ENCODE results near the gene PSTPIP1.
A peak's percentile ranks its signal among the peaks of the same experiment; 100 is the strongest.

PSTPIP1 gene

DNA sequence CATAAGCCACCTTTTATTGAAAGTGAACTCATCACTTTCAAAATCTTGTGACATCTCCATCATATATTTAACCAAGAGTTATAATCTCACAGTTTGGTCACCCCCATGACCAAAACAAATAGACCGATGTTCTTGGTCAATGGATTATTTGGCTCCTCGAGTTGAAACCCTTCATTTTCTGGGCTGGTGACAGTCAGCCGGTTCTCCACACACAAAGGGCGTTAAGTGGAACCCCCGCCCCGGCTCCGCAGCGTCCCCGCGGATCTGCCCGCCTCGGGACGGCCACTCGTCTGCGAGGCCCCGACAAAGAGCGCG lies 75.2 kb downstream of the PSTPIP1 start:
- ATAC-seq (no peak), DNase-seq (no peak)

DNA sequence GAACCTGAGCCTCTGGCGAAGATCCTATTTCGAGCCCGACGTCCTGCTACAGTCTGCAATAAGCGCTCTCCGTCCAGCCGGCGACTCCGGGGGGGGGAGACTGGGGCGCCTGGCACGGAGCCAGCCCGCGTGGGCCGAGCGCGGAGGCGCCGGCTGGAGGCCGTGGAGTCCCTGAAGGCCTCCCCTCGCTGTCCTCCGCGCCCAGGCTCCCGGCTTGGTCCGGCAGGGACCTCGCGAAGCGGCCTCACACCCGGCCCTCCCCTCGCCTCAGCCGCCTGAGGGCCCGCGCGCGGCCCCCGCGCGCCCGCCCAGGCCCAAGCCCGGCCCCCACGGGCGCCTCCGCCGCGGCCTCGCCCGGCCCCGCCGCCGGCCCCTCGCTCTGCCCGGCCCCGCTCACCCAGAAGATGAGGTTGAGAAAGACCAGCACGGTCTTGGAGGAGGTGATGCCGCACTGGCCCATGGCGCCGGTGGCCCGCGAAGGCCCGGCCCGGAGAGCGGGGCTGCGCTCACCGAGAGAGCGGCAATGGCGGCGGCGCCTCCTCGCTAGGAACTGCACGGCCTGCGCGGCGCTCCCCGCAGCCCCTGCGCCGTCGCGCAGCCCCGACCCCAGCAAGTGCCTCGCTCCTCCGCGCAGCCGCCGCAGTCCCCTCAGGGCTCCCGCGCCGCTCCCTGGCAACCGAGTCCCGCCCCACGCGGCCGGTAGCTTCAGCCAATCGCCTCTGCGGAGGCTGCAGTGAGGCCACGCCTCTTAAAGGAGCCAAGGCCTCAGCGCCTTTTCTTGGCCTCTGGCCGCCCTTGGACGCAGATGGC lies 75.8 kb downstream of the PSTPIP1 start, which contains the start of gene TSPAN3:
Gene TSPAN3, minus strand, starts transcription at position 615 of the 810 bp plus-strand sequence. Its CDS starts 155 bp downstream, at position 460.
- ATAC-seq (peak; percentile 99), DNase-seq (peak; percentile 95)

DNA sequence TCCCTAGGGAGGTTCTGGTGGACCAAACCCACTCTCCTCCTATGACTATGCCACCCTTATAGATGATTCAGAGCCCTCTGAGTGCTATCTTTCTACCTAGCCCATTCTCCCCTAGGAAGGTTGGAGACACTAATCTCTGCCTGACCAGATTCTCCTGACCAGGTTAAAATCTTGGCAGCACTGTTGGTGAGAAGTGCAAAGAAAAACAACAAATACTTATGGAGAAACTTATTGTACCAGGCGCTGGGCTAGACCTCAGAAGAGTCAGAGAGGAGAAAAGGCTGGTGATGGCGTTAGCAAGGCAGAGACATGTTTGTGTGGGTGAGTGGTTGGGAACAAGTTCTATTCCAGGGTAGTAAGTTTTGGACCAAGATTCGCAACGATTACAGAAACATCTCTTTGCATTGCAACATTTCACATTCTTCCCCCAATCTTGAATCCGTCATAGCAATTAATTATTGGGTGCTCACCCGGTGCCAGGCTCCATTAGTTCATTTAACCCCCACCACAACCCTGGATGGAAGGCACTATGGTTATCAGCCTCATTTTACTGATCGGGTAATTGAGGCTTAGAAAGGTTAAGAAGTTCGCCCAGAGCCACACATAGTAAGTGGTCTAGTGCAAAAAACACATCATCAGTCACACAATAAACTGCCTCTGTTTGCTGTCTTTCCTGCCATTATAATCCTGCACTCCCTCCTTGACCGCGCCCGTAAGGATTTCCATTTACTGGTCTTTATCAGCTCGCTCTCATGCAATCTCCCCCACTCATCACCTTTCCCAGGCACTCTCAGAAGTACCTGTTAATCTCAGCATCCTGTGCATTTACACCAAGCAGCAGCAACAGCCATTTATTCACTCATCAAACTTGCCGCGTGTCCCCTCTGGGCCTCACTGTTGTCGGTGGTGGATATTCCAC lies 76.6 kb downstream of the PSTPIP1 start:
- ATAC-seq (no peak), DNase-seq (no peak)

DNA sequence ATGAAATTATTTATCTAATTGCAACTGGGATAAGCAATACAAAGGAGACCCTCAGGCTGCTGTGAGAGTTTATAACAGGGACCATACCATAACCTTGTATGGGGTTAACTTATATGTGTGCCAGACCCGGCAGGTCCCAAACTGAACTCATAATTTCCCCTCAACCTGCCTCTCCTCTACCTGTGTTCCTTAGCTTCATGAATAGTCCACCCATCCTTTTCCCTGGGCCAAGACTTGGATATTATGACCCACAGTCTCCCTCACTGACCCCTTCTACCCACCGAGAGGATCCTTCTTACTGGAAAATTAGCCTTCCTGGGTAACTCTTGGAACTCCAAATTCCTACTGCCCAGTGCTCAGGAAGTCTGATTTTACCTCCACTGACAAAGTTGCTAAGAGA lies 79.4 kb downstream of the PSTPIP1 start:
- DNase-seq (no peak), ATAC-seq (no peak)

DNA sequence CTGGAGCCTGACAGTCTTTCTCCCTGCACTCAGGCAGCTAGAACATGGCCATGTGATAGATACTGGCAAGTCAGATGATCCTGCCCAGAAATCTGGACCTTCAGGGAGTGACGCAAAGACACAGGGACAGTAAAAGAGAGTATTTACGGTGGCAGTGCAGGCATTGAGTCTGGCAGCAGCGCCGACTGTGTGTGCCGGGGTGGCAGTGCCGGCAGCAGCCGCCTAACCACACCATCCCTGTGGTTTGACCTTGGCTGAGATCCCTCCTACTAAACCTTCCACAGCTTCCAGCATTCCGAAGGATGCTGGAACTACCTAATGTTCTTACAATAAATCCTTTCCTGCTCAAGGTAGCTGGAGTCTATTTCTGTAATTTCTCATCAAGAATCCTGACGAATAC lies 80.6 kb downstream of the PSTPIP1 start:
- no peak for DNase-seq
- ATAC-seq, result no peak

DNA sequence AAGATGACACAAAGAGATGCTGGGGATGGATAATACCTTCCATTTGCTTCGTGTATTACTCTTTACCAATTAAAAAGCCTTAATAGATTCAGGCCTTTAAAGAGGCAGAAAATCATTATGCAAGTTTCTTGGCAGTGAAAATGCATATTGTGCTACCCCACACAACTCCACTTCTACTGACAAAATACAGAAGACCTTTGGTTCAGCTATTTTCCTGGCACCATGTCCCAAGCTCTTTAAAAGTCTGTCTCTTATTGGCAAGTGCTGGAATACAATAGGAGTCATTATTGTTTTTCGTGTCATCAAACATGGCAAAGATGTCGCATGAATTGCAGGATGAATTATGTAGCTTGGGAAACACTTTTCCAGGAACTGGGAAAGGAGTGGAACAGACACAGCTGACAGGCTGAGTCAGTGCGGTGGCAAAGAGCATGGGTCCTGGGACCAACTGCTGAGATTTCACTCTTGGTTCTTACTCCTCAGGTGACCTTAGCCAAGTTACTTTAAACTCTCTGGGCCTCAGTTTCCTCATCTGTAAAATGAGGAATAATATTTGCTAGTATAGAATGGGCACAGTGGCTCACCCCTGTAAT lies 81.5 kb downstream of the PSTPIP1 start:
- no peak for DNase-seq
- ATAC-seq, result no peak

DNA sequence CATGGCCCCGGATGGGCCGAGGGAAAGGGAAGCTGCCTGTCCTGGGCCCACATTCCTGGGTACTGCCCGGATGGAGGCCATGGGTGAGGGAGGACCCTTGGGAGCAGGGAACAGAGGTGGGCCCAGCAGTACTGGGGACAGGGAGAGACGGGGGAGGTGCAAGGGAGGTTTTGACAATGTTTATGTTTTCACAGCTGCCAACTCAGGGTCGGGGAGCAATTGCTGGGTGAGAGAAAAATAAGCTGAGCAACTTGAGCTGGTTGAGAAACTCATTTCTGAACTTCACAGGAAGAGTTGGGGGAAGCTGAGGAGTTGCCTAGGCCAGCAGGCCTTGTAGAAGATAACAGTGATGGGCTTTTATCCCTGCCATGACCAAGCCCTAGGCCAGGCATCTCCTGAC lies 87.0 kb downstream of the PSTPIP1 start:
- no peak for ATAC-seq
- no peak for DNase-seq

DNA sequence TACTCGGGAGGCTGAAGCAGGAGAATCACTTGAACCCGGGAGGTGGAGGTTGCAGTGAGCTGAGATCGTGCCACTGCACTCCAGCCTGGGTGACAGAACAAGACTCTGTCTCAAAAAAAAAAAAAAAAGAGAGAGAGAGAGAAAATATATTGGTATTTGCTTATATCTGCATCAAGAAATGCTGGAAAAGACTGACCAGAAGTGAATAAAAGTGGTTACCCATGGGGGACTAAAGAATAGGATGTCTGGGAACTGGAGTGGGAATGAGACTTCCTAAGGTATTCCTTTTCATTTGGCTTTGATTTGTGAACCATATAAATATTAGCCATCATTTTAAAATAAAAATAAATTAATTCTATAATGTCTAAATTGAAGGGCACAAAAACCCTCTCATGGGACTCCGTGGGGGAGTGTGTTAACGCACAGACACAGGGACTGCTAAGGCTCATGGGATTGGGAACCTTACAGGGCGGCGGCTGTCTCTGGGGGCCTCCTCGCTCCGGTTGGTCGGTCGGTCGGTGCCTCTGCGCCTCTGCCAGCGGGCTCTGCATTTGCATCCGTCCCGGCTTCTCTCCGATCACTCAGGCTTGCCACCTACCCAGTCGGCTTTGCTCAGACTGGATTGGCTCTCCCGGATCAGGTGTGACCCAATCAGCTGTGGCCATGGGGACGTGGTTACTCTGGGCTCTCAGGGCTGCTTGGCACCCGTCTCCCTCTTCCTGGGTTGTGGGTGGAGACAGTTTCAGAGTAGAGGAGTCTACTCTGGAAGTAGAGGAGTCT lies 88.6 kb downstream of the PSTPIP1 start:
- DNase-seq (peak; percentile 68), ATAC-seq (peak; percentile 95)

DNA sequence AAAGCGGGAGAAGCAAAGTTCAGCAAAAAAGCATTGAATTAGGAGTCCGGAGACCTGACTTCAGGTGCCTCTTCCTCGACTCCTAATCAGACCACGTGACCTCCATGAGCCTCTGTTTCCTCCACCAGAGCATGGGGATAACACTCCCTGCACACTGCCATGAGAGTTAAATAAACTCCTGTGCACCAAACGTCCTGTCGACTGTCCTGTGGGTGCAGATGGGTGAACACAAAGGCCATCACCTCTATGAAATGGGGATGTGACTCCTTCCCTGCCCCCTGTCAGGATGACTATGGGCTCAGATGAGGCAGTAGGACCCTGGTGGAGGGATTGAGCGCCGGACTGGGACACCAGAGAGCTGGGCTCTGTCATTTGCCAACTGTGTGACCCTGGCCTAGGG lies 89.5 kb downstream of the PSTPIP1 start:
- ATAC-seq (no peak), DNase-seq (no peak)

DNA sequence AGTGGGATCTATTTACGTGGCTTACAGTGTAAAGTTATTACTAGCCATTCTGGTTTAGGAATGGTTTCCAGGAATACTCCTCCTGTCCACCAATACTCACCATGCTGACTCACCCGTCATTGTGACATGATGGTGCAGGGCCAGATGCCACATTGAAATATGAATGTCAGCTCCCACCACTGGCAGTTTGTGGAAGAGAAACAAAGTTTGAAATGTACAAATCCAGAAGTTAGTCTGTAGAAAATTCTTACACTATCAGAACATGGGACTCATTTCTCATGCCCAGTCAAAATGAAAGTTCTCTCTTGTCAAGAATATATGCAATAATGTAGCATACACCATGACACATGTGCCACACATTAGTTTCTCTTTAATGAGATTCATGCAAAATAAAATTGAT lies 90.4 kb downstream of the PSTPIP1 start:
- ATAC-seq (peak; percentile 23), DNase-seq (no peak)
